Measurements from ENCODE around the gene ANGPT4. TPM values are rescaled to one million over a fixed set of nuclear protein-coding genes. Genes with fewer than 3 reads are reported as not detected.
A peak's percentile ranks its signal among the peaks of the same experiment; 100 is the strongest.
"Not testable (repeated sequence)": the region's sequence is repeated elsewhere in the genome, so short reads cannot be mapped to it uniquely, and the experiment has no call there.

ANGPT4 gene
- polyA plus RNA-seq, 3 donors, result 0.07 to 0.14 TPM; not detected in 1

DNA sequence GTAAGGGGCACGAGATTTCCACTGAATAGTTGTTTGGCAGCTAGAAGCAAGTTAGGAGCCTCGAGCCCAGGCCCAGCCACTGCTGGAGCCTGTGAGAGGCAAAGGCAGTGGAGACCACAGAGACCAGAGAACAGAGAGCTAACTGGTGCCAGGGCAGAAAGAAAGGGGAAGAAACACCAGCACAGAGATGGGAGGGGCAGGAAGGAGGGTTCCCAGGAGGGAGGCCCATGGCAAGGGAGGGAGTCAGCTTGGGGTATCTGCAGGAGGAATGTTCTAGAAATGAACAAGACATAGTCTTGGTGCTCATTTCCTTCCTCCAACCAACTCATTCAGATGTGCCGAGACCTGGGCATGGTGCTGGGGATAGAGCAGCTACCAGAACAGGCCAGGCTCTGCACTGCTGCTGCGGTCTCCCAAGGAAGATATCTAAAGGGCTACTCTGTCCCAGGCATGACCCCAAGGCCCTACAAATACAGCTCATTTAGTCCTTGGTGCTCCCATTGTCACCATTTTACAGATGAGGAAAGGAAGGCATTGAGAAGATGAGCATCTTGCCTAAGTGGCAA lies 10.7 kb downstream of the ANGPT4 start:
- H3K36me3 ChIP-seq (replicated peaks in 1 of 2; ENCODE audit: control insufficient read depth in 1 of 2, insufficient read depth in 2 of 2, low read length in 2 of 2), result no peaks in the 10 kb centered on the region
- TF ChIP-seq, protein P1, sequence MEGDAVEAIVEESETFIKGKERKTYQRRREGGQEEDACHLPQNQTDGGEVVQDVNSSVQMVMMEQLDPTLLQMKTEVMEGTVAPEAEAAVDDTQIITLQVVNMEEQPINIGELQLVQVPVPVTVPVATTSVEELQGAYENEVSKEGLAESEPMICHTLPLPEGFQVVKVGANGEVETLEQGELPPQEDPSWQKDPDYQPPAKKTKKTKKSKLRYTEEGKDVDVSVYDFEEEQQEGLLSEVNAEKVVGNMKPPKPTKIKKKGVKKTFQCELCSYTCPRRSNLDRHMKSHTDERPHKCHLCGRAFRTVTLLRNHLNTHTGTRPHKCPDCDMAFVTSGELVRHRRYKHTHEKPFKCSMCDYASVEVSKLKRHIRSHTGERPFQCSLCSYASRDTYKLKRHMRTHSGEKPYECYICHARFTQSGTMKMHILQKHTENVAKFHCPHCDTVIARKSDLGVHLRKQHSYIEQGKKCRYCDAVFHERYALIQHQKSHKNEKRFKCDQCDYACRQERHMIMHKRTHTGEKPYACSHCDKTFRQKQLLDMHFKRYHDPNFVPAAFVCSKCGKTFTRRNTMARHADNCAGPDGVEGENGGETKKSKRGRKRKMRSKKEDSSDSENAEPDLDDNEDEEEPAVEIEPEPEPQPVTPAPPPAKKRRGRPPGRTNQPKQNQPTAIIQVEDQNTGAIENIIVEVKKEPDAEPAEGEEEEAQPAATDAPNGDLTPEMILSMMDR (IDR thresholded peaks at IDR 0.05), result no peak
- H3K4me1 Mint-ChIP-seq, result peaks cover 55% of the 10 kb centered on the region
- H3K9me3 Mint-ChIP-seq, result peaks cover 6 to 10% (median 8%) of the 10 kb centered on the region in 7 donors
- H3K4me3 ChIP-seq (replicated peaks in 1 of 3; ENCODE audit: low read depth in 2 of 3, low read length in 3 of 3), result peak overlapping the region in 1 of 3 experiments; percentile 6
- peak overlapping the region; percentile 52 to 74 for H3K27ac ChIP-seq (ENCODE audit: low read depth in 1 of 2, low read length in 2 of 2)
- intact Hi-C loops (cut with micrococcal nuclease), result no loop called here
- WGBS (ENCODE audit: insufficient coverage), result 33% methylated on average over 3 of the region's 4 CpGs
- H3K27me3 ChIP-seq (ENCODE audit: control insufficient read depth in 2 of 2, insufficient read depth in 2 of 2, low read length in 2 of 2), result no peaks in the 10 kb centered on the region
- peak overlapping the region; percentile 24 for H2AFZ ChIP-seq (ENCODE audit: insufficient read depth, low read depth, low read length, poor library complexity, severe bottlenecking)
- H4K20me1 ChIP-seq (ENCODE audit: insufficient read depth, low read length), result no peaks in the 10 kb centered on the region
- H3K27me3 Mint-ChIP-seq (ENCODE audit: low read depth in 3 of 3), result peaks cover 0 to 6% (median 0%) of the 10 kb centered on the region in 3 donors
- DNase-seq, result peak; percentile 37 to 53 (median 48)
- H3K4me1 ChIP-seq (ENCODE audit: control insufficient read depth in 1 of 2, insufficient read depth in 2 of 2, low read length in 2 of 2), result peaks cover 42 to 50% of the 10 kb centered on the region in 2 donors
- H3K4me3 Mint-ChIP-seq, result peak overlapping the region; percentile 24 to 62
- H3K4me2 ChIP-seq (replicated peaks; ENCODE audit: extremely low read depth, low read length, poor library complexity, severe bottlenecking), result peak overlapping the region; percentile 40
- no peaks in the 10 kb centered on the region for H3K9me3 ChIP-seq (replicated peaks in 1 of 2; ENCODE audit: control insufficient read depth in 1 of 2, insufficient read depth in 1 of 2, low read length in 2 of 2)
- H3K27ac Mint-ChIP-seq, result peak overlapping the region; percentile 49 to 94 (median 86)
- no peaks in the 10 kb centered on the region for H3K79me2 ChIP-seq (ENCODE audit: insufficient read depth, low read length)
- no peak overlapping the region for H3K9ac ChIP-seq (ENCODE audit: insufficient read depth, low read length, poor library complexity, severe bottlenecking)
- H3K36me3 Mint-ChIP-seq, result peaks cover 2 to 3% of the 10 kb centered on the region in 2 donors

GRCh38 chr20:904039-904545 lies 12.0 kb downstream of the ANGPT4 start:
- Histone ChIP-seq H3K4me1 (ENCODE audit: control insufficient read depth in 1 of 2, insufficient read depth in 2 of 2, low read length in 2 of 2) (peaks cover 42 to 50% of the 10 kb centered on the region in 2 donors), H3K4me2 (replicated peaks; ENCODE audit: extremely low read depth, low read length, poor library complexity, severe bottlenecking) (no peak overlapping the region), H3K36me3 (replicated peaks in 1 of 2; ENCODE audit: control insufficient read depth in 1 of 2, insufficient read depth in 2 of 2, low read length in 2 of 2) (no peaks in the 10 kb centered on the region), H2AFZ (ENCODE audit: insufficient read depth, low read depth, low read length, poor library complexity, severe bottlenecking) (no peak overlapping the region), H4K20me1 (ENCODE audit: insufficient read depth, low read length) (no peaks in the 10 kb centered on the region), H3K27ac (ENCODE audit: low read depth in 1 of 2, low read length in 2 of 2) (no peak overlapping the region), H3K27me3 (ENCODE audit: control insufficient read depth in 2 of 2, insufficient read depth in 2 of 2, low read length in 2 of 2) (no peaks in the 10 kb centered on the region), H3K9ac (ENCODE audit: insufficient read depth, low read length, poor library complexity, severe bottlenecking) (no peak overlapping the region), H3K9me3 (replicated peaks in 1 of 2; ENCODE audit: control insufficient read depth in 1 of 2, insufficient read depth in 1 of 2, low read length in 2 of 2) (no peaks in the 10 kb centered on the region), H3K79me2 (ENCODE audit: insufficient read depth, low read length) (no peaks in the 10 kb centered on the region), H3K4me3 (replicated peaks in 1 of 3; ENCODE audit: low read depth in 2 of 3, low read length in 3 of 3) (no peak overlapping the region)
- peaks cover 7 to 13% (median 10%) of the 10 kb centered on the region in 7 donors for H3K9me3 Mint-ChIP-seq
- TF ChIP-seq, protein P1 (IDR thresholded peaks at IDR 0.05), result no peak
- H3K4me1 Mint-ChIP-seq, result peaks cover 50% of the 10 kb centered on the region
- peaks cover 2 to 3% of the 10 kb centered on the region in 2 donors for H3K36me3 Mint-ChIP-seq
- H3K27ac Mint-ChIP-seq, result peak overlapping the region in 1 of 7 donors; percentile 25
- intact Hi-C loops (cut with micrococcal nuclease), result no loop called here
- no peak overlapping the region for H3K4me3 Mint-ChIP-seq
- H3K27me3 Mint-ChIP-seq (ENCODE audit: low read depth in 3 of 3), result peaks cover 0 to 6% (median 2%) of the 10 kb centered on the region in 3 donors
- WGBS (ENCODE audit: insufficient coverage), result 80% methylated on average over 1 of the region's 2 CpGs
- DNase-seq, result no peak

- H3K27ac ChIP-seq (ENCODE audit: low read depth in 1 of 2, low read length in 2 of 2); H3K27me3 Mint-ChIP-seq (ENCODE audit: low read depth in 3 of 3); H3K36me3 Mint-ChIP-seq; H3K36me3 ChIP-seq (replicated peaks in 1 of 2; ENCODE audit: control insufficient read depth in 1 of 2, insufficient read depth in 2 of 2, low read length in 2 of 2); H3K27me3 ChIP-seq (ENCODE audit: control insufficient read depth in 2 of 2, insufficient read depth in 2 of 2, low read length in 2 of 2); H3K4me3 Mint-ChIP-seq; DNase-seq; H3K4me2 ChIP-seq (replicated peaks; ENCODE audit: extremely low read depth, low read length, poor library complexity, severe bottlenecking); H3K4me3 ChIP-seq (replicated peaks in 1 of 3; ENCODE audit: low read depth in 2 of 3, low read length in 3 of 3); H3K9ac ChIP-seq (ENCODE audit: insufficient read depth, low read length, poor library complexity, severe bottlenecking); H4K20me1 ChIP-seq (ENCODE audit: insufficient read depth, low read length); H2AFZ ChIP-seq (ENCODE audit: insufficient read depth, low read depth, low read length, poor library complexity, severe bottlenecking); intact Hi-C loops (cut with micrococcal nuclease); H3K79me2 ChIP-seq (ENCODE audit: insufficient read depth, low read length): not testable (repeated sequence)
- H3K4me1 Mint-ChIP-seq, result peaks cover 21% of the 10 kb centered on the region
- 100% methylated on average over 6 of the region's 6 CpGs for WGBS (ENCODE audit: insufficient coverage)
- peak overlapping the region in 1 of 7 donors; percentile 5 for H3K27ac Mint-ChIP-seq
- peaks cover 22 to 26% of the 10 kb centered on the region in 2 donors for H3K4me1 ChIP-seq (ENCODE audit: control insufficient read depth in 1 of 2, insufficient read depth in 2 of 2, low read length in 2 of 2)
- H3K9me3 Mint-ChIP-seq, result peaks cover 17 to 26% (median 21%) of the 10 kb centered on the region in 7 donors
- peaks cover 0 to 11% of the 10 kb centered on the region in 2 donors for H3K9me3 ChIP-seq (replicated peaks in 1 of 2; ENCODE audit: control insufficient read depth in 1 of 2, insufficient read depth in 1 of 2, low read length in 2 of 2)
Observed at GRCh38 chr20:897436-897835, 18.7 kb downstream of the ANGPT4 start.
